Measurements from ENCODE around the gene SPINK4.

The SPINK4 gene

DNA sequence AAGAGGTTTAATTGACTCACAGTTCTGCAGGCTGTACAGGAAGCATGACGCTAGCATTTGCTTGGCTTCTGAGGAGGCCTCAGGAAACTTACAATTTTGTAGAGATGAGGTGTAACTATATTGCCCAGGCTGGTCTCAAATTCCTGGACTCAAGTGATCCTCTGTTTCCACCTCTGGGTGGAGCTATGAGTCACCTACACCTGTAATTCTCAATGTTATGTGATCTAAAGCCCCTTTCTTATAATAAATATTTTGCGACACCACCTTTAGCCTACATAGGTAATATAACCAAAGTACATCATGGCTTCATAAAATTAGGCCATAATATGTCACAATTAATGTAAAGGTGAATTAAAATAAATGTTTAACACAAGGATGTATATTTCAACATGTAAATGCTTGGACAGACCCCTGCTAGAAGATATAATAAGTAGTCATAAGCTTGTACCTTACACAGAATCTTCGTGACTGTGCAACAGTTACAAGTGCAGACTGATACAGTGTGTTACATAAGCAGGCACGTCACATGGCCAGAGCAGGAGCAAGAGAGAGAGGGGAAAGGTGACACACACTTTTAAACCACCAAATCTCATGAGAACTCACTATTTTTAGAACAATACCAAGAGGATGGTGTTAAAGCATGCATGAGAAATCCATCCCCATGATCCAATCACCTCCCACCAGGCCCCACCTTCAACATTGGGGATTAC is 29.8 kb upstream of the SPINK4 start:
- no peaks in the 10 kb centered on the region for H3K9me2 ChIP-seq (ENCODE audit: low read depth, low read length)
- H3K79me2 ChIP-seq (ENCODE audit: insufficient read depth, low read length), result no peaks in the 10 kb centered on the region
- no peaks in the 10 kb centered on the region for H3K36me3 ChIP-seq (ENCODE audit: insufficient read depth, low read length)
- H4K20me1 ChIP-seq (ENCODE audit: insufficient read depth, low read length), result no peaks in the 10 kb centered on the region
- H3K27ac ChIP-seq (ENCODE audit: low read depth, low read length, poor library complexity, severe bottlenecking), result no peak overlapping the region
- no peaks in the 10 kb centered on the region for H3K27me3 ChIP-seq (ENCODE audit: insufficient read depth, low read length)
- TF ChIP-seq, protein P1, sequence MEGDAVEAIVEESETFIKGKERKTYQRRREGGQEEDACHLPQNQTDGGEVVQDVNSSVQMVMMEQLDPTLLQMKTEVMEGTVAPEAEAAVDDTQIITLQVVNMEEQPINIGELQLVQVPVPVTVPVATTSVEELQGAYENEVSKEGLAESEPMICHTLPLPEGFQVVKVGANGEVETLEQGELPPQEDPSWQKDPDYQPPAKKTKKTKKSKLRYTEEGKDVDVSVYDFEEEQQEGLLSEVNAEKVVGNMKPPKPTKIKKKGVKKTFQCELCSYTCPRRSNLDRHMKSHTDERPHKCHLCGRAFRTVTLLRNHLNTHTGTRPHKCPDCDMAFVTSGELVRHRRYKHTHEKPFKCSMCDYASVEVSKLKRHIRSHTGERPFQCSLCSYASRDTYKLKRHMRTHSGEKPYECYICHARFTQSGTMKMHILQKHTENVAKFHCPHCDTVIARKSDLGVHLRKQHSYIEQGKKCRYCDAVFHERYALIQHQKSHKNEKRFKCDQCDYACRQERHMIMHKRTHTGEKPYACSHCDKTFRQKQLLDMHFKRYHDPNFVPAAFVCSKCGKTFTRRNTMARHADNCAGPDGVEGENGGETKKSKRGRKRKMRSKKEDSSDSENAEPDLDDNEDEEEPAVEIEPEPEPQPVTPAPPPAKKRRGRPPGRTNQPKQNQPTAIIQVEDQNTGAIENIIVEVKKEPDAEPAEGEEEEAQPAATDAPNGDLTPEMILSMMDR (IDR thresholded peaks at IDR 0.05; ENCODE audit: low read length), result no peak
- TF ChIP-seq EZH2 (IDR thresholded peaks at IDR 0.05; ENCODE audit: borderline replicate concordance, low read length), result no peak
- H3F3A ChIP-seq (ENCODE audit: insufficient read depth, low read length), result no peaks in the 10 kb centered on the region
- H3K4me1 ChIP-seq (ENCODE audit: insufficient read depth, low read length, severe bottlenecking), result no peaks in the 10 kb centered on the region
- no peak overlapping the region for H3K9ac ChIP-seq (ENCODE audit: low read length)
- no peak overlapping the region for H3K4me3 ChIP-seq (ENCODE audit: low read depth, low read length, poor library complexity, severe bottlenecking)
- H3K9me3 ChIP-seq (ENCODE audit: low read length), result no peaks in the 10 kb centered on the region
- H3K4me2 ChIP-seq (ENCODE audit: low read length), result no peak overlapping the region
- H2AFZ ChIP-seq (ENCODE audit: low read length), result no peak overlapping the region

DNA sequence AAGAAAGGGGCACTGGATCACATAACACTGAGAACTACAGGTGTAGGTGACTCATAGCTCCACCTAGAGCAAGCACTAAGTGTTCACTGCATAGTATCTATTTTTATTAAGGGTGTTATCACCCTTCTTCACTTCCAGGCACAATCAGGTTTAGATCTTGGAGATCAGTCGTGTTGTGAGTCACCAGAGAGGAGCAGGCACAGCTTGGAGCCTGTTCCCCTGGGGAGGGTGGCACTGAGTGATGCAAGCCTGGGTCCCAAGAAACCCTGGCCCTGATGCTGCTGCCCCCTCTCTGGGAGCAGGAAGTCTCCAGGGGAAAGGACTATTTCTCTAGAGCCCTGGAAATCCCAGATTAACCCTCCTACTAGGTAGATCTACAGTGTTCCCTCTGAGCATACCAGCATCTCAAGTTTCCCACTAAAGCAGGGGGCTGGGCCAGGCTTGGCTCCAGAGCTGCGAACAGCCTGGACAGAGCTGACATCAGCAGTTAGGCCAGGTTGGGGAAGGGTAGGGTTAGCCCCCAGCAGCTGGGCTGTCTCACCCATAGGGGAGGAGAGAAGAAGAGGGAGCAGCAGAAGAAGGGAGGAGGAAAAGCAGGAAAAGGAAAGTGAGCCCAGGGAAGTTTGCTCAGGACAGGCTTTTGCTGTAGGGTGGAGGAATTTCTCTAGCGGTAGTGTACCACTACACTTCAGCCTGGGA is 28.1 kb upstream of the SPINK4 start:
- Histone ChIP-seq H3K4me2 (ENCODE audit: low read length) (no peak overlapping the region), H2AFZ (ENCODE audit: low read length) (no peak overlapping the region), H3K79me2 (ENCODE audit: insufficient read depth, low read length) (no peaks in the 10 kb centered on the region), H3K27me3 (ENCODE audit: insufficient read depth, low read length) (no peaks in the 10 kb centered on the region), H3K4me1 (ENCODE audit: insufficient read depth, low read length, severe bottlenecking) (no peaks in the 10 kb centered on the region), H4K20me1 (ENCODE audit: insufficient read depth, low read length) (no peaks in the 10 kb centered on the region), H3K9me2 (ENCODE audit: low read depth, low read length) (no peaks in the 10 kb centered on the region), H3K36me3 (ENCODE audit: insufficient read depth, low read length) (no peaks in the 10 kb centered on the region), H3F3A (ENCODE audit: insufficient read depth, low read length) (no peaks in the 10 kb centered on the region), H3K9me3 (ENCODE audit: low read length) (no peaks in the 10 kb centered on the region), H3K4me3 (ENCODE audit: low read depth, low read length, poor library complexity, severe bottlenecking) (no peak overlapping the region), H3K9ac (ENCODE audit: low read length) (no peak overlapping the region), H3K27ac (ENCODE audit: low read depth, low read length, poor library complexity, severe bottlenecking) (no peak overlapping the region)
- TF ChIP-seq, protein P1 (IDR thresholded peaks at IDR 0.05; ENCODE audit: low read length), result no peak

DNA sequence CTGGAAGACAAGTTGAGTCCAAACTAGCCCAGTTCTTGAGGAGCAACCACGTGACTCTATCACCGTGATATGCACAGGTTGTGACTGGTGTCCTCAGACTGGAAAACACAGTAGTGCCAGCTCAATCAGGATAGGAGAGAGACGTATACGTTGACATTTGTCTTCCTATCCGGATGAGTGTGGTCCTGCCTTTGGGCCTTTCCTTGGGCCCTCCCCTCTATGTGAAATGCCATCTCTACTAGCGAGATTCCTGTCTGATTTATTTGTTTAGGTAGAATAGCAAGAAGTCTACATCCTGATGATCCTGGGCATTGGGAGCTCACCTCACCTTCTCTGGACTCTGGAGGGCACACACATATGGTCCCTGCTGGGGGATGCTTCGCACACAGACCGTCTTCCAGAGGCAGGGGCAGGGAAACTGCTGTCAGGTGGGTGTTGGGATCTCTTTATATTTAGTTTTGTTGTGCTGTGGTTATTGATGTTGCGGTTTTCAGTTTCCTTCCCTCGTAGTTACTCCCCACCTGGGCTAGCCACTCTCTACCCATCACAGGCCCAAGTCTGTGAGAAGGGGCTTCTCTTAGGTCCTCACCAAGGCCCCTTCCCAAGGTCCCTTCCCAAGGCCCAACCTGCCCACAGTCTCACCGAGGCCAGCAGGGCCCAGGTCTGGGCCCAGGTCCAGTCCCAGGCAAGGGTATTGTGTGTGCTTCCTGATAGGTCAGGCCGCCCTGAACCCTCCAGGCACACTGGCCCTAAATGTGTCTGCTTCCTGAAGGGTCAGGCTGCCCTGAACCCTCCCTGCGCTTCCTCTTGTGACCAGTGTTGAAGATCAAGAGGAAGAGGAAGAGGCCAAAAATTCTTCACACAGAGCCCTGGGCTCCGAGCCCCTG is 19.0 kb upstream of the SPINK4 start:
- Histone ChIP-seq H3K4me2 (ENCODE audit: low read length) (no peak overlapping the region), H3K4me3 (ENCODE audit: low read depth, low read length, poor library complexity, severe bottlenecking) (no peak overlapping the region), H3F3A (ENCODE audit: insufficient read depth, low read length) (no peaks in the 10 kb centered on the region), H3K27me3 (ENCODE audit: insufficient read depth, low read length) (no peaks in the 10 kb centered on the region), H3K36me3 (ENCODE audit: insufficient read depth, low read length) (no peaks in the 10 kb centered on the region), H3K9me2 (ENCODE audit: low read depth, low read length) (no peaks in the 10 kb centered on the region), H3K4me1 (ENCODE audit: insufficient read depth, low read length, severe bottlenecking) (peaks cover 6% of the 10 kb centered on the region), H3K9ac (ENCODE audit: low read length) (no peak overlapping the region), H2AFZ (ENCODE audit: low read length) (no peak overlapping the region), H3K9me3 (ENCODE audit: low read length) (no peaks in the 10 kb centered on the region), H3K27ac (ENCODE audit: low read depth, low read length, poor library complexity, severe bottlenecking) (no peak overlapping the region), H3K79me2 (ENCODE audit: insufficient read depth, low read length) (no peaks in the 10 kb centered on the region), H4K20me1 (ENCODE audit: insufficient read depth, low read length) (no peaks in the 10 kb centered on the region)
- TF ChIP-seq EZH2 (IDR thresholded peaks at IDR 0.05; ENCODE audit: borderline replicate concordance, low read length), result no peak
- TF ChIP-seq, protein P1 (IDR thresholded peaks at IDR 0.05; ENCODE audit: low read length), result no peak

Measured in OCI-LY1 (cell line).